ENCODE results near the gene PTPRM. TPM values are rescaled to one million over a fixed set of nuclear protein-coding genes. Genes with fewer than 3 reads are reported as not detected.

PTPRM gene
- total and polyA plus RNA-seq, 2 of the 8 experiments (the other 6 are each of a cell fraction or from before 2014, with no cell fraction given) = 4.1 to 7.0 TPM

GRCh38 chr18:7645756-7646155 lies 78.6 kb downstream of the PTPRM start:
- no peak overlapping the region for H3K4ac ChIP-seq (replicated peaks; ENCODE audit: insufficient read length, low read depth, low read length)
- no peaks in the 10 kb centered on the region for H3K27me3 ChIP-seq (replicated peaks in 1 of 4; ENCODE audit: control insufficient read depth in 3 of 4, extremely low read depth in 1 of 4, insufficient read depth in 3 of 4, low read length in 3 of 4)
- no peak overlapping the region for H3K23ac ChIP-seq (ENCODE audit: insufficient read length)
- H3K56ac ChIP-seq (replicated peaks; ENCODE audit: insufficient read length, low read depth, low read length) = no peak overlapping the region
- no peaks in the 10 kb centered on the region for H3K79me1 ChIP-seq (ENCODE audit: low read depth, low read length)
- H2BK15ac ChIP-seq (ENCODE audit: low read length) = no peak overlapping the region
- no peak overlapping the region for H3K4me2 ChIP-seq (ENCODE audit: insufficient read depth in 1 of 2, low read depth in 2 of 2, low read length in 2 of 2)
- H2BK120ac ChIP-seq (replicated peaks; ENCODE audit: low read depth, low read length) = no peak overlapping the region
- ChIA-PET POLR2A (ENCODE audit: partially characterized antibody) (no interaction called here), CTCF (ENCODE audit: partially characterized antibody) (interaction anchor here (1.5 kb wide), 1 partner anchor 20 kb away, joined by 3 read pairs; no protein-coding TSS in a partner anchor)
- no peak overlapping the region for H2BK12ac ChIP-seq (ENCODE audit: low read depth, low read length)
- no peak overlapping the region for H4K91ac ChIP-seq (replicated peaks; ENCODE audit: insufficient read length, low read length)
- H3K4me3 ChIP-seq (ENCODE audit: extremely low read depth in 1 of 4, insufficient read depth in 2 of 4, low read depth in 3 of 4, low read length in 4 of 4) = no peak overlapping the region
- H3K36me3 ChIP-seq (ENCODE audit: control insufficient read depth in 2 of 4, insufficient read depth in 4 of 4, low read length in 3 of 4) = no peaks in the 10 kb centered on the region
- 76% methylated on average over 1 of the region's 1 CpG; no CpG with 5 or more reads in 1 of the 2 experiments for WGBS, 2 experiments (ENCODE audit: extremely low coverage in 1 of 2, insufficient coverage in 1 of 2, insufficient read length in 1 of 2, insufficient replicate concordance in 2 of 2, low coverage in 1 of 2, low lambda C conversion rate in 2 of 2, missing lambda C conversion rate in 1 of 2)
- H3K9me3 ChIP-seq (ENCODE audit: insufficient read depth in 2 of 2, low read depth in 1 of 2, low read length in 1 of 2) = 0 out of 4 replicates have a peak, but pooled peaks cover 0 to 6% of the 10 kb centered on the region in 2 experiments
- H3K27ac ChIP-seq (ENCODE audit: low read depth, low read length) = no peak overlapping the region
- no peak overlapping the region for H3K9ac ChIP-seq (replicated peaks in 1 of 4; ENCODE audit: extremely low read depth in 1 of 4, low read depth in 3 of 4, low read length in 3 of 4)
- no peak overlapping the region for H4K8ac ChIP-seq (ENCODE audit: extremely low read depth, insufficient read depth, low read length)
- no peaks in the 10 kb centered on the region for H3K79me2 ChIP-seq (ENCODE audit: control insufficient read depth in 1 of 2, insufficient read depth in 2 of 2, low read length in 2 of 2)
- H4K20me1 ChIP-seq (replicated peaks in 1 of 2; ENCODE audit: control insufficient read depth in 1 of 2, insufficient read depth in 2 of 2, low read length in 2 of 2) = no peaks in the 10 kb centered on the region
- peaks cover 3 to 10% (median 6%) of the 10 kb centered on the region in 4 experiments; a peak in 3 of 7 replicates for H3K4me1 ChIP-seq (replicated peaks in 1 of 4; ENCODE audit: control insufficient read depth in 3 of 4, insufficient read depth in 4 of 4, low read length in 3 of 4)
- no peak for DNase-seq (ENCODE audit: low read depth in 1 of 2, low spot score in 2 of 2)
- no peak overlapping the region for H2BK20ac ChIP-seq (ENCODE audit: low read length)
- no peak overlapping the region for H2BK5ac ChIP-seq (ENCODE audit: low read depth, low read length)
- FAIRE-seq = no peak
- H3K18ac ChIP-seq (ENCODE audit: extremely low read depth, low read length) = no peak overlapping the region
- H2AFZ ChIP-seq (ENCODE audit: low read length) = no peak overlapping the region
- no peak overlapping the region for H4K5ac ChIP-seq (ENCODE audit: insufficient read length, low read depth, low read length)
- no peak overlapping the region for H2AK5ac ChIP-seq (ENCODE audit: low read depth, low read length)
- H3K23me2 ChIP-seq (ENCODE audit: low read depth, low read length) = no peaks in the 10 kb centered on the region
- H3K14ac ChIP-seq (ENCODE audit: insufficient read length) = no peak overlapping the region
- TF ChIP-seq SUZ12 (IDR thresholded peaks at IDR 0.05; ENCODE audit: low read length) (no peak), POLR2A (IDR thresholded peaks at IDR 0.05; ENCODE audit: control extremely low read depth in 1 of 2, low read depth in 2 of 2, low read length in 2 of 2) (no peak), EP300 (IDR thresholded peaks at IDR 0.05; ENCODE audit: borderline replicate concordance in 1 of 2, low read depth in 2 of 2, low read length in 2 of 2) (no peak), RBBP5 (IDR thresholded peaks at IDR 0.05; ENCODE audit: borderline replicate concordance, low read depth, low read length) (no peak), TBP (IDR thresholded peaks at IDR 0.05; ENCODE audit: low read depth, low read length) (no peak), JUND (IDR thresholded peaks at IDR 0.05; ENCODE audit: low read length) (no peak), POLR2AphosphoS5 (IDR thresholded peaks at IDR 0.05; ENCODE audit: low read depth, low read length) (no peak), NANOG (IDR thresholded peaks at IDR 0.05; ENCODE audit: insufficient read depth, low read depth, low read length, poor library complexity, severe bottlenecking) (no peak), MAX (IDR thresholded peaks at IDR 0.05) (no peak), FOSL1 (IDR thresholded peaks at IDR 0.05; ENCODE audit: insufficient read depth, low read depth, low read length) (no peak), RAD21 (IDR thresholded peaks at IDR 0.05 in 1 of 2, conservative IDR thresholded peaks at IDR 0.05 in 1 of 2; ENCODE audit: low read depth in 2 of 2, low read length in 2 of 2) (no peak), YY1 (IDR thresholded peaks at IDR 0.05; ENCODE audit: low read depth, low read length) (no peak), CHD2 (IDR thresholded peaks at IDR 0.05; ENCODE audit: low read length) (no peak)
- TF ChIP-seq, protein P1, sequence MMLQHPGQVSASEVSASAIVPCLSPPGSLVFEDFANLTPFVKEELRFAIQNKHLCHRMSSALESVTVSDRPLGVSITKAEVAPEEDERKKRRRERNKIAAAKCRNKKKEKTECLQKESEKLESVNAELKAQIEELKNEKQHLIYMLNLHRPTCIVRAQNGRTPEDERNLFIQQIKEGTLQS (IDR thresholded peaks at IDR 0.05; ENCODE audit: insufficient read depth, low read depth, low read length) = no peak
